Esophagus mucosa (tissue), 1 donor: ENCODE data around the gene BTBD2. TPM values are rescaled to one million over a fixed set of nuclear protein-coding genes. Genes with fewer than 3 reads are reported as not detected.

Experiments used
- ATAC-seq: fragments of 200-7000 bp; cut with Tn5 transposase; one replicate; pipeline ENCODE4 v1.9.1; 2020
- total RNA-seq: library from RNA; stranded (reverse); gene quantifications from one replicate; pipeline ENCODE4 v1.2.4, GENCODE V29; 2023
- donor health status: DM: yes; HTN: yes; CAD: no.

Gene BTBD2
- total RNA-seq, 1 donor from 2014 or later = 68.6 TPM

DNA sequence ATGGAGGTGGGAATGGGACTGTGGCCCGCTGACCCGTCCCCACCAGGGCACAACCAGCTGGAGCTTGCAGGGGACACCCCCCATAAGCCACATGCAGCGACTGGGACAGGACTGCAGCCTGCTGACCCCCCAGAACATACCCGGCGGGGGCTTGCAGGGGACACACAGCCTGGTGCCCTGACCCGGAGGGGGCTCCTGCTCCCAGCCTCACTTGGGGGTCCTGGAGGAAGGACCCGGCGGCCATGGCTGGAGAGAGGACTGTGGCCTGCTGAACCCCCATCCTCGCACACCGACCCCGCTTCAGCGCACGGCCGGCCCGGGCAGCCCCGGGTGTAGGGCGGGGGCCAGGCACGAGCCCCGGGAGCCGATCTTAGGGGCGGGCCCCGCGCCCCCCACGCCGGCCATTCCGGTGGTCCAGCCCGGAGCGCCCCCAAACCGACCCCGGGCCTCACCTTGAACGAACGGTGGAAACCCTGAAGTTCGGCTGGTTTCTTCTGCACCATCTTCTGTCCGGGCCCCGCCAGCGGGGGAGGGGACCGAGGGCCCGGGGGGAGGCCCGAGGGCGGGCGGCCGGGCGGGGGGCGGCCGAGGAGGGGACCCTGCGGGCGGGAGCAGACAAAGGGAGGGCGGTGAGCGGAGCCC is 35.0 kb upstream of the BTBD2 start:
- ATAC-seq = peak; percentile 1

DNA sequence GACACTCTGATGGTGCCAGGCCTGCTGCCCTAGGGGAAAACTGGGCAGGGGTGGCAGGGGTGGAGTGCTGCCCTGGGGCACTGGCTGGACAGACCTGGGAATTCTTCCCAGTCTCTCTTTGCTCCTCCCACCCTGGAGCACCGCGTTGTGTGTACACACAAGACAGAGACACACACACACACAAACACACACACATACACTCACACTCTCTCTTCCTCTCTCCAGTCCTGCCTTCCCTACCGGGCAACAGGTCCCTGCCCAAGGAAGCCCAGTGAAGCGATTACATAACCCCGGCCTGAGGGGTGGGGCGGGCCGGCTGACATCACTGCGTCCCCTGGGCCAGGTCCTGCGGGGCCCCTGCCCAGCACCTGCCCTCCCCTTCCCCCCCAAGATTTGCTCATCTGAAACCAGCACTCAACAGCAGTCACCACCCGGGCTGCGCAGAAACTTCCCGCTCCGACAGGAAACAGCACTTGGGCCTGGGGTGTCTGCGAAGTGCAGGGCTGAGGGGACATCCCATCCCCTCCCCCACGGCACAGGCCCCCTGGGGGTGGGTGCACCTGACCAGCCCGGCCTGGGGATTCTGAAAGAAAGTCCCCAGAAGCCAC is 34.3 kb upstream of the BTBD2 start:
- peak; percentile 43 for ATAC-seq

DNA sequence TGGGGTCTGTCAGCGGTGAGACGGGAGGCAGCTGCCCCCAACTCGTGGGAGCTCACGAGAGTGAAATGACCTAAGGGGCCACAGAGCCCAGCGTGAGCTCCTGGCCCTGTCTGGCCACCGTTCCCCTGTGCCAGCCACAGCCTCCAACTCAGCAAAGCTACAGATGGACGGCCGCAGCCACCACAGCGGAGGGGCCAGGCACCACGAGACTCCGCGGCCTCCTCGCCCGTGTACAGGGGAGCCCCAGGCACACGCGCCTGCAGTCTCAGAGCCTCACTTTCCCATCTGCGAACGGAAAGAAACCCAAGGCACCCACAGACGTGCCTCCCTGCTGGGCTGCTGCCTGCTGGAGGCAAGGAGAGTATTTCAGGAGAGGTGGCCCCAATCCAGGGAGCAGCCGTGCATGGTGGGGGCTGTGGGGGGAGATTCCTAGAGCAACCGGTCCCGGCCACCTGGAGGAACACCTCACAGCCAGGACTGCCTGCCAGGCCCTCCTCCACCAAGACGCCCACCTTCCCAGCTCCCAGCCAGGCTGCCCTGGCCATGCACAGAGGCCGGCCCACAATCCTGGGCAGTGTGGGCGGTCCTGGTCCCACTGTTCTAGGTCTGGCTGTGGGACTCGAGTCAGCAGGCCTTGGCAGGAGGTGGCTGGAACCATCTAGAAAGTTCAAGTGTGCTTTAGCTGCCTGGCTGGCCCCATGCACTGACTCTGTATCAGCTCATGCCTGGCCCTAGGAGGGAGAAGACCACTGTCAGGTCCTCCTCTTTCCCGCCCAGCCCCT is 33.6 kb upstream of the BTBD2 start:
- ATAC-seq = no peak

DNA sequence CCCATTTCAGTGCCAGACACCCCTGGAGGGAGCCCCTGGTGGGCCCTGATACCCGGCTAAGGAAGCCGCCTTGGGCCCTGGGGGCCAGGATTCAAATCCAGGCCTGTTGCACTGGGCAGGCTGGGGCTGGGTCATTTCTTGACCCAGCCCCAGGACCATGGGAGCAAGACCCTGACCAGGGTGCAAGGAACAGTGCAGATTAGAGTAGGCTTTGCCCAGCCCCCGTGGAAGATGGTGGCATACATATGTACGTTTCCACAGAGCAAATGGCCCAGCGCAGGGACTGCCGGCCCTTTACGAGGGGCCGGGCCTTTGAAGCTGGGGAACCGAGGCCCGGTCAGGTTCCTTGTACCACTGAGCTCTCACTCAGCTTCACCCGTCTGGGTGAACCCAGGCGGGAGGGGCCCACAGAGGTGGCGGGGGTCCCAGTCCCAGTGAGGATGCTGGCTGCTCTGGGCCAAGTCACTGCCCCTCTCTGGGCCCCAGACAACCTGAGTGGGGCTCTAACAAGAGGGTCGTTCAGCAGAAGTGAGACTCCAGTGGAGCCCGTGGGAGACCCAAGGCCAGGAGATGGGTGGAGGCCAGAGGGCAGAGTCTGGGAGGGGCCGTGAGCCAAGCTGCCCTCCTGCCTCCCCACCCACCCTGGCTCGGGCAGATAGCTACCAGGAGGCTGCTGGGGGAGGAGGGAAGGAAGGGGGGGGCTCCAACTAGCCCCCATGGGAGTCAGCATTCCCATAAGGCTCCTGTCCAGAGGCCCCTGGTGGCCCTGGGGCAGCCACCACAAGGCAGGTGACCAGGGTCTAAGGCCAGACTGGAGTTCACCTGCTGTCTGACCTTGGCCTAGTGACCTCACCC is 32.8 kb upstream of the BTBD2 start:
- no peak for ATAC-seq

DNA sequence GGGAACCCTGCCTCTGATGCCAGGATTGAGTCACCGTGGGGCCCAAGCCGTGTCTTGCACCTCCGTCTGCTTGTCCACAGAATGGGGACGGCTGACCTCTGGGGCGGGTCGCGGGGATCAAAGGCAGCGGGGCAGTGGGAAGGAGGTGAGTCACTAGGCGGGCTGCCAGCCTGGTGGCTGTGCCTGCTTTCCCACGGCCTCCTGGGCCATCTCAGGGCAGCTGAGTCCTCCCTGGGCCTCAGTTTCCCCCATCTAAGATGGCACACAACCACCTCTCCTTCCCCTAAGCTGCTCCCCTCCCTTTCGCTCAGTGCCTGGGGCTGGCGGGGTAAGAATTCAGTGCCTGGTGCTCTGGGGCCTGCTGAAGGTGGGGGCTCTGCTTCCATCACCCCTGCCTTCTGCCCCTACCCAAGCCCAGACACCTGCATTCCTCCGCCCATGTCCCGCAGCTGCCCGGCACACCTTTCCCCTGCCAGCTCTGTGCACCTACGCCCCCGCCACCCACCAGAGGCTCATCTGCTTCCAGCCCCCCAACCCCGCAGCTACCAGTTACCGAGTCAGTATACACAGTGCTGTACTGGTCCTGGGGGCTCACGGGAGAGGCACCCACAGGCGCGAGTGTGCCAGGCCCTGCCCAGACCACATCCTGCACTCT is 32.1 kb upstream of the BTBD2 start:
- no peak for ATAC-seq

DNA sequence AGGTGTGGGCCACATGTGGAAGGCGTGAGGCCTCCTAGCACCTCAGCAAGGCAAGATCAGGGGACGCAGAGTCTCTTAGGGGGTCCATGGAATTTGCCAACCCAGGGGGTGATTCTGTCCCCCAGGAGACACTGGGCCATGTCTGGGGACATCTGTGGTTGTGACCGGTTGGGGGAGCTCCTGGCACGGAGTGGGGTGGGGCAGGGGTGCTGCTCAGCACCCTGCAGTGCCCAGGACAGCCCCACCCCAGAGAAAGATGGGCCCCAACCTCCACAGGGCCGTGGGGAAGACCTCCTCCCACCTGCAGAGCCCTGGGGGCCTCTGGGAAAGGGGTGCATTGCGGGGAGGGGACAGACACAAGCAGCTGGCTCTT is 31.5 kb upstream of the BTBD2 start:
- ATAC-seq = no peak

DNA sequence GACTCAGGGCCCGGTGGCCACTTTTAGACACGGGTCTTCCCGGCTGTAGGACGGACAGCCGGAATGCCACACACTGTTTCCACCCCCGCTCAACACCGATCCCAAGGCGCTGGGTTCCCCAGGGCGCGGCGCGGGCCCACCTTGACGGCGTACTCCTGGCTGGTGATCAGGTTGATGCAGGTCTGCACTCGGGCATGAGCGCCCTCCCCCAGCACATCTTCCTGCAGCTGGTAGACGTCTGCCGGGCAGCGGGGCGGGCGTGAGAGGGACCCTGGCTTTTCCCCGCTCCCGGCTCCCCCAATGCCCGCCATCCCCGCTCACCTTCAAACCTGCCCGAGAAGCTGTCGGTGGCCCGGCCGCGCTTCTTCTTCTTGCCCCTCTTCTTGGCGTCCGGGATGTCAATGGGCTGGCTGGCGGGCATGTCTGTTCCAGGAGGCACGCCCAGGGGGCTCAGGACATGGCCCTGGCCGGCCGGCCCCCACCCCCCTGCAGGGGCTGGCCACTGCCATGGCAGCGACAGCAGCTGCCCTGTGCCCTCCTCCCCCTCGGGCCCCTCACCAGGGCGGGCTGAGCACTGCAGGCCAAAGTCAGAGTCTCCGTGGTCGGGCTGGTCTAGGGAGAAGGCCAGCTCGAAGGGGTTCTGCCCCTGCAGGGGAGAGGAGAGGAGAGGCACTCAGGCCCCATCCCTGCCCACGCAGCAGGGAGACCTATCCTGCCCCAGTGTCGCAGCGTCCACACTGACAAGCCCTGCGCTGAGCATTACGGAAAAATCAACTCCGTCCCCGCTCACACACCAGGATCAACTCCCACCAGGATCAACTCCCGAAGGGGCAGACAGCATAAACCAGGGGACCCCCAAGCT is 30.8 kb upstream of the BTBD2 start:
- no peak for ATAC-seq

DNA sequence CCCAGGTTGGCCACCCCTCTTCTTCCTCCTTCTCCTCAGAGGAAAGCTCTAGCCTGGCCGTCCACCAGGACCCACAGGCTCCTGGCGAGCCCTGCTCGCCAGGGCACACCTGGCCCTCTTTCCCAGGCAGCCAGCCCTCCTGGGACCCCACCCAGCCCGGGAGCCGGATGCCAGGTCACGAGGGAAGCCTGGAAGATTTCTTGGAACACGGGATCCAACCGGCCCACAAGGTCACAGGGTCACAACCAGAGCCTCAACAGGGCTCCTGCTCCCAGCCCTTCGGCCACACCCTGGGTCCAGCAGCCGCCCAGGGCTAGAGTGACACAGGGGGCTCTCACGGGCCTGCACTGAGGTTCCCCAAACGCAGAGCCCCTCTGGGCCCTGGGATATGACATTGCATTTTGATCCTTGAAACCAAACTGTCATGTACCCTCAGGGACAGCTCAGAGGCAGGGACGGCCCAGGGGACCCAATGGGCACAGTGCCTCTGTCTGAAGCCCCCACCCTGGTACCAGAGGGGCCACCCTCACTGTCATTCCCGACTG is 30.1 kb upstream of the BTBD2 start:
- no peak for ATAC-seq

DNA sequence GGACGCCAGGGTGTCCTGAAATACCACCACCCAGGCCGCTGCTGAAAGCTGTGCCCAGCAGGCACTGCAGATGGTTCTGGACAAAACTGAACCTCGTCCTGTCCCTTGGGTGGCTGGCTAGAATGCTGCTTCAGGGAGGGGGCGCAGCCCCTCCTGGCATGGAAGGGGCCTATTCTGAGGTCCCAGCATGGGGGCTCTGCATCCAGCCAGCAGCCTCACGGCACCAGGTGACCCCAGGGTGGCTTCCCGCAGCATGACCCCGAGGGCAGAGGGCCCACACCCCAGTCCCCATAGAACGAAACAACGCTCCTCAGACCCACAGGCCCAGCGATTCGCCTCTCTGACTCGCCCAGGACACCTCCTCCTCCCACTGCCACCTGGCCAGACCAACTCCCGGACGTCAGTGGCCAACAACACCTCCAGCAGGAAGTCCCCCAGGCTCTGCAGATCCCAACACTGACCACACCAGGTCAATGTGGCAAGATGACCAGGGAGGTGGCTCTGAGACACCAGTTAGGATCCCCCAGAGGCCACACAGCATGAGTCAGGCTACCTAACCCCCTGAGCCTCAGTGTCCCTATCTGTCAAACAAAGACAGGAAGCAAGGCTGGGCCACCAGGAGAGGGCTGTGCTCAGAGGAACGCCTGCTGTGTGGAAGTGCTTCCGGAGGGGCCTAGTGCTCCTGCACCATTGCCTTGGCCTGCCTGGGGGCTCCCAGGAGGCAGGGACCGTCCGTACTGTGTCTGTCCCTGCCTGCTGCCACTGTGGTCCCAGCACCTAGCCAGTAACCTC is 29.4 kb upstream of the BTBD2 start:
- no peak for ATAC-seq

DNA sequence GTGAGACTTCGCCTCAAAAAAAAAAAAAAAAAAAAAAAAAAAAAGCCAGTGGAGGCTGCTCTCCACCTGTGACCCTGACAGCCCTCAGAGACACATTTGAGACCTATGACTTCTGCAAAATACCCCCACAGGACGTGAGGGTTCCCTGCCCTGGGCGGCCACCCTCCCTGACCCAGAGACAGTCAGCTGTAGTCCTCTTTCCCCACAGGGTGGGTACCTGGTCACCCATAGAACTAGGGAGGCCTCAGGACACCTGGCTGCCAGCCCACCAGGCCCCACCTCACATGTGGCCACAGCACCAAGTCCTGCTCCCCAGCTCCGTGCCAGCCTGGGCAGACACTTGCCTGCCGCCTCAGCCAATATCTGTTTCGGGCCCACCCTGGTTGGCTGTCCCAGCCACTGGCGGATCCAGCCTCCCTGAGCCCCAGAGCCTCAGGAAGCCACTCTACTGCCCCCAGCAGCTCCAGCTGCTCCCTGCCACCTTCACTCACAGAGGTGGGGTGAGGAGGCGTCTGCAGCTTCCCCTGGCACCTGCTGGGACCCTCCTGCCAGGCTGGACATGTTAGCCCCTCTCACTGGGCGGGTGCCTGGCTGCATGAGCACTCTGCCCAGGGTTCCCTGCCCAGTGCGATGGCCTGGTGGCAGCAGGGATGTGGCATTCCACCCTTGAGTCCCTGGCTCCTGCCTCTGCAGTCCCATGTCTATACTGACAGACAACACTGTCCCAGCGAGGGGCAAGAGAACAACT is 28.6 kb upstream of the BTBD2 start:
- no peak for ATAC-seq

DNA sequence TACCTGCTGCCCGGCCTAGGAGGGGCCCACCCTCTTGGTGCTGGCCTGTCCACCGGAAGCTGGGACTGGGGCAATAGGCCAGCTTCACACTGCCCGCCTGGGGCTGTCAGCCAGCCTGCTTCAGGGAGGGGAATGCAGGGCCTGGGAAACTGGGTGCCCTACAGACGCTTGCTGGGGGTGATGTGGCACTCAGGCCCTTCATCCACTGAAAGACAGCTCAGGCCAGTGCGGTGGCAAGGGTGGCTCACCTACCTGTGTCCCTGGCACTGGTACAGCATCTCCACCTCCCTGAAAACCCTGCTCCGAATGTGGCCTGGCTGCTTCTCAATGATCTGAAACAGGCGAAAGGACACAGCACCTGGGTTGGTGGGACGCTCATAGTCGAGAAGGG is 27.7 kb upstream of the BTBD2 start:
- ATAC-seq = no peak

DNA sequence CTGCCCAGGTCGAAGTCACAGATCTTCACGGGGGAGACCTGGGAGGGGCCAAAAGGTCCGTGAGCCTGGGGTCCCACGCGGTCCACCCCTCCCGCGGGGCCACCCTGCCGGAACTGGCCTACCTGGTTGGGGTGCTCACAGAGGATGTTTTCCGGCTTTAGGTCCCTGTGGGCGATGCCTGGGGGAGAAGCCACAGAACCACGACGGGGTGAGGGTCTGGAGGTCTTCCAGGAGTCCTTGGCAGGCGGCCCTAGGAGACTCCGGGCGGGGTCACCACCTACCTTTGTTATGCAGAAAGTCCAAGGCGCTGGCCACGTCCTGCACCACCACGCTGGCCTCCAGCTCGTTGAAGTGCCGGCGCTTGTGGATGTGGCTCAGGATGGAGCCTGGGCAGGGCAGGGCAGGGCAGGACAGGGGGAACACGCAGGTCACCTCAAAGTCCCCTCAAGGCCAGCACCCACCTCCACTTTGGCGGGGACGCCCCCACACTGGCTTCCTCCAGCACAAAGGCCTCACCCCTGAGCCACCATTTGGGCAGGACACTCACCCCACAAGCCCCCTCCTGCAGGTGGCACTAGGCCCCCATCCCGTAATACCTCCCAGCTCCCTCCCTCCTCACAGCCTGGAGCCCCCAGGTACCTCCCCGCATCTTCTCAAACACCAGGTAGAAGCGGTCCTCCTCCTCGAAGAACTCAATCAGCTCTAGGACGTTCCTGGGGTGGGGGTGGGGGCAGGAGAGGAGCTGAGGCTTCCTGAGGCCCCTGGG is 27.2 kb upstream of the BTBD2 start:
- ATAC-seq = peak; percentile 1

DNA sequence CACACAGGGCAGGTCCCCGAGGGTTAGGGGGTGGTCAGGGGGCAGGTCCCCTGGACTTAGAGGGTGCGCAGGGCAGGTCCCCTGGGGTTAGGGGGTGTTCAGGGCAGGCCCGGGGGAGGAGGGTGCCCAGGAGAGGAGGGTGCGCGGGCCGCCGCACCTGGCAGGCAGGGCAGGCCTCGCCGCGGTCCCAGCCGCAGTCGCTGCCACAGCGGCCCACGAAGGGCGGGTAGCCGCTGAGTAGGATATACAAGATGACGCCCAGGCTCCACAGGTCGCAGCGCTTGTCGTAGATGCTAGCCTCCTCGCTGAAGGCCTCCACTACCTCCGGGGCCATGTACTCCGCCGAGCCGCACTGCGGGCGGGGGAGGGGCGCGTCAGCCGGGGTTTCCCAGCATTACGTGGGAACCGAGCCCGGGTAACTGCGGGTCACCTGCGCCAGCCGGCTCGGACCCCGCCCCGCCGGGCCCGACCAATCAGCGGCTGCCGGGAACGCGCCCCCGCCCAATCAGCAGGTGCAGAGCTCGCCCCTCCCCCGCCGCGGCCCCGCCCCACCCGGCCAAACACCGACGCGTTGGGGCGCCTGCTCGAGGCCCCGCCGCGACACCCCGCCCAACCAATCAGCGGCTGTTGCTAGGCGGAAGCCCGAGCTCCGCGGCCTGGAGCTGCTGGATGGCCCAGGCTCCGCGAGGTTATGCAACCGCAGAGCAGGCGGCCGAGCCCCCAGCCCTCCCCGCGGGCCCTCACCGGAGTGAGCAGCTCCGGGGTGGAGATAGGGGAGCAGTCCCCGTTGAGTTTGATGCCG is 26.4 kb upstream of the BTBD2 start:
- peak; percentile 84 for ATAC-seq

DNA sequence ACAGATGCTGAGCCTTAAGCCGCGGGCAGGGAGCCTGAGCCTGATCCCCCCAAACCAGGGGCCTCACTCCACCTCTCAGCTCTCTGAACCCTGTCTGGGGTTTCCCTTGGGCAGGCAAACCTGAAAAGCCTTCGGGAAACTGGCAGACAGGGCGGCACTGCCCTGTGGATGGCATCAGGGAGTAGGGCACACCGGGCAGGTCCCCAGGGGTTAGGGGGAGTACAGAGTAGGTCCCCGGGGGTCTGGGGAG is 25.8 kb upstream of the BTBD2 start:
- ATAC-seq = no peak

DNA sequence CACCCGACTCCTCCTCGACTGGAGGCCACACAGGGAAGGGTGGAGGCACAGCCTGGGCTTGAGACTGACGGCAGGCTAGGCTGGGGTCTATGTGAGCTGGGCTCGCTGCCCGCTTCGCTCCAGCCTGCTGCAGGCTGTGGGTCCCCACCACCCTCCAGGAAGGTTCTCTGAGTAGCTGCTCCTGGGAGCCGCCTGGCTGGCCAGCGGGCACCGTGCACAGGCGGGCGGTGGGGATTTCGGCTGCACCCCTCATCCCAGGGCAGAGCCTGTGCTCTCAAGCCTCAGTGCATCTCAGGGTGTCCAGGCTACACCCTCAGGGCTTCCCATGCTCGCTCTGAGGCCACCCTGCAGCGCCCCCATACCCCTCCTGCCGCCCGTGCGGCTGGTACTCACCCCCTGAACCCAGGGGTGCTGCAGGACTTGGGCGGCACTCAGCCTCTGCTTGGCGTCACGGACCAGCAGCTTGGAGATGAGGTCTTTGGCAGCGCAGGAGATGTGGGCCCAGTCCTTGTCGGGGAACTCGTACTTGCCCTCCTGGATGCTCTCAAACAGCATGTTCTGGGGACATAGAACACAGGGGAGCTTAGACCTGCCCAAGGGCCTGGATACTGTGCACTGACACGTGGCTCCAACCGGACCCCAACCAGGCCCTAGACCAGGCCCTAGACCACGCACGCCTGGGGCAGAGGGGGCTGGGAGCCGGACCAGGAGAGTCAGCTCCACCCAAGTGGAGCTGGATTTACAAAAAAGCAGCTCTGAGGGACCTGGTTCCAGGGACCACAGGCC is 25.3 kb upstream of the BTBD2 start:
- ATAC-seq = no peak

DNA sequence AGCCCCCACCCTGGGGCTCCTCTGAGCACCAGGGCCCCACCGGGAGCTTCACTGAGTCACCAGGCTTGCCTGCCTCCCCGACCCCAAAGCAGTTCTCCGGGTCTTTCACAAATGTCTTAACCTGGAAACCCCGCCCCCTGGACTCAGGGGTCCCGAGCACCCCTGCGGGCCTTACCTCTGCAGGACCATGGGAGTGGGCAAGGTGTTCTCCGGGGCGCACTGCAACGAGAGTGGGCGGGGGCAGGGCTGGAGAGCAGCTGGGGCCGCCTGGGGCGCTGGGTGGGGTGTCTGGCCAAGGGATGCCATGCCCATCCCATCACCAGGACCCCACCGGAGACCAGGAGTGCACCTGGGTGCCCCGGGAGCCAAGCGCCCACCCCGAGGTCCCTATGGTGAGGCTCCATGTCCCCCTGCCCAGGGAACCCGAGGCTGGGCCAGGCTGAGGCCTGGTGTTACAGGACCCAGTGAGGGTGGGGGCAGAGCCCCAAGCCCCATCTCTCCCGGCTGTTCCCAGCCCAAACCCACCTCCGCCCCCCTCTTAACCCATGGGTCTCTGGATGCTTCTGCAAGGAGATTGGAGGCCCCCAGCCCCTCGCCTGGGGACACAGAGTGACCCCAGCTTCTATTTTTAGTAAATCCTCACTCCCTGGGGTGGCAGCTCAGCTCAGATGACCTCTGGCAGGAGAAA is 24.6 kb upstream of the BTBD2 start:
- no peak for ATAC-seq
